NCI-H2196 (cell line): ENCODE results near the gene ZNF367.
"Not testable (repeated sequence)": the region's sequence is repeated elsewhere in the genome, so short reads cannot be mapped to it uniquely, and the experiment has no call there.

ENCODE experiments used
- DNase-seq: peaks from one replicate; lab custom pipeline; 2025; ENCODE audit not compliant: unreplicated experiment; lab: John Stamatoyannopoulos, UW

ZNF367 gene

DNA sequence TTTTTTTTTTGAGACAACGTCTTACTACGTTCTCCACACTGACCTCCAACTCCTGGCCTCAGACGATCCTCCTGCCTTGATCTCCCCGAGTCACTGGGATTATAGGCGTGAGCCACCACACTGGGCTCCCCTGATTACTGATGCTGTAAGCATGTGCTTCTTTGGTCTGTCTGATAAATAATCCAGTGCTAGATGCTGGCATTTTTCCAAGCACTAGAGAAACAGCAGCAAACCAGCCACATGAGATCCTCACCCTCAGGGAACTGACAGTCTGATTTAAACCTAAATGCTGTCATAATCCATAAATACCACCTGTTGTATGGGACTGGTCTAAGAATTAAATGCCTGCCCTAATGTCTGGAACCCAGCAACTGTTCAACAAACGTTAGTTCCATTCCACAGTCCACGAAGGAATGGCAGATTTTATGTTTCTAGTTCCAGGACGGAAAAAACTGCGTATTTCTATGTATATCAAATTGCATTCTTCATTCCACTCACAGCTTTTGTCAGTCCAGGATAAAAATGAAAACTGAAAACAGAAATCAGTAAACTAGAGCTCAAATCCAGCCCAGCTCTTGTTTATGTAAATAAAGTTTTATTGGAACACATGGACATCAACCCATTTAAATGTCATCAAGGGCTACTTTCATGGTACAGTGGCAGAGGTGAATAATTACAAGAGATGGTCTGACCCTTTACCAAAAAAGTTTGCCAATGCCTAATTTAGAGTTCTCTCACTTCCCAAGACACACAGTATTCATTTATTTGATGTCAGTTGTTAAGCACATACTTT, 54.8 kb downstream of the ZNF367 start:
- no peak for DNase-seq

DNA sequence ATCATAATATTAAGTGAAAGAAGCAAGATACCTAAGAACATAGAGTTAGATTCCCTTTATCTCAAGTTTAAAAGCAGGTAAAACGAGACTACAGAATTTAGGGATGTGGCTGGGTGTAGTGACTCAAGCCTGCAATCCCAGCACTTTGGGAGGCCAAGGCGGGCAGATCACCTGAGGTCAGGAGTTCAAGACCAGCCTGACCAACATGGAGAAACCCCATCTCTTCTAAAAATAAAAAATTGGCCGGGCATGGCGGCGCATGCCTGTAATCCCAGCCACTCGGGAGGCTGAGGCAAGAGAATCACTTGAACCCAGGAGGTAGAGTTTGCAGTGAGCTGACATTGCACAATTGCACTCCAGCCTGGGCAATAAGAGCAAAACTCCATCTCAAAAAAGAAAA, 56.1 kb downstream of the ZNF367 start:
- not testable (repeated sequence) for DNase-seq

DNA sequence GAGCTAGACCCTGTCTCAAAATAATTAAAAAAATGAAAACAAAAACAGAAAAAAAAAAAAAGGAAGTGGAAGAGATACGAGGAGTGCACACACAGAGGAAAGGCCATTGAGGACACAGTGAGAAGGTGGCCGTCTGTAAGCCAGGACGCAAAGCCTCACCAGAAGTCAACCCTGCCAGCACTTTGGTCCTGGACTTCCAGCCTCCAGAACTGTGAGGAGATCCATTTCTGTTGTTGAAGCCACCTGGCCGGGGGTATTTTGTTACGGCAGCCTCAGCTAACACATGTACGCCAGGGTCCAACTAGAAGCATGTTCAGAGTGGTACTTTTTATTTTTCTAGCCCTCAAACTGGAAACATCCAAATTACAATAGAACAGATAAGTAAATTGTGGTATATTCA, 56.5 kb downstream of the ZNF367 start:
- no peak for DNase-seq

DNA sequence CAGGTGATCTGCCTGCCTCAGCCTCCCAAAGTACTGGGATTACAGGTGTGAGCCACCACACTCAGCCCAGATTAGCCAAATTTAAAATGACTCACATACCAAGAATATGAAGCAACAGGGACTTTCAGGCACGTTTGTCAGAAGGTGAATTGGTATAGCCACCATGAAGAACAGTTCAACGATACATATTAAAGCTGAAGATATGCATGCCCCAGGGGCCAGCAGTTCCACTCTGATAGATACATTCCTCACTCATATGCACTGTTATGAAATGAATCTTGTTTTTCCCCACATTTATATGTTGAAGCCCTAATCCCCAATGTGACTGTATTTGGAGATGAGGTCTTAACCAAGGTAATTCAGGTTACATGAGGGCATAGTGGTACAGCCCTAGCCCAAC, 57.2 kb downstream of the ZNF367 start:
- no peak for DNase-seq

DNA sequence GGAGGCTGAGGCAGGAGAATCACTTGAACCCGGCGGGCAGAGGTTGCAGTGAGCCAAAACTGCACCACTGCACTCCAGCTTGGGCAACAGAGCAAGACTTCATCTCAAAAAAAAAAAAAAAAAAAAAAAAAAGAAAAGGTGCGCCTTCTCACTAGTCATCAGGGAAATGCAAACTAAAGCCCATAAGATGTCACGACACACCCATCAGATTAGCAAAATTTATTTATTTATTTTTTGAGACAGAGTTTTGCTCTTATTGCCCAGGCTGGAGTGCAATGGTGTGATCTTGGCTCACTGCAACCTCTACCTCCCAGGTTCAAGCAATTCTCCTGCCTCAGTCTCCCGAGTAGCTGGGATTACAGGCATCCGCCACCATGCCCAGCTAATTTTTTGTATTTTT, 57.6 kb downstream of the ZNF367 start:
- not testable (repeated sequence) for DNase-seq

DNA sequence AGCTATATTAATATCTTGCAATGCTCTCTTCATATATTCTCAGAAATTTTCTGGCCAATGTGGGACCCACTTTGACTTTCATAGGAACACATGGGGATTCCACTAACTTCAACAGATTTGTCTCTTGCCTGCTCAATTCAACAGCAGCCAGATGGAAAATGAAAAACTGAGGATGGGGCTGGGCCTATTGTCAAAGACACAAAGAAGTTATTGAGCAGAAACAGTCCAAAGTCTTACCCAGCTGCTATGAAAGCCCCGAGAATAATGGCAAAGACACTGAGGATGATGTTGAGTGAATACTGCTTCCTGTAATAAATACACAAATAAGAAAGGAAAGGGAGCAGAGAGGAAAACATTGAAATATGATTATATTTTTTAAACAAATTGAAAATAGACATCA, 67.3 kb downstream of the ZNF367 start:
- no peak for DNase-seq

DNA sequence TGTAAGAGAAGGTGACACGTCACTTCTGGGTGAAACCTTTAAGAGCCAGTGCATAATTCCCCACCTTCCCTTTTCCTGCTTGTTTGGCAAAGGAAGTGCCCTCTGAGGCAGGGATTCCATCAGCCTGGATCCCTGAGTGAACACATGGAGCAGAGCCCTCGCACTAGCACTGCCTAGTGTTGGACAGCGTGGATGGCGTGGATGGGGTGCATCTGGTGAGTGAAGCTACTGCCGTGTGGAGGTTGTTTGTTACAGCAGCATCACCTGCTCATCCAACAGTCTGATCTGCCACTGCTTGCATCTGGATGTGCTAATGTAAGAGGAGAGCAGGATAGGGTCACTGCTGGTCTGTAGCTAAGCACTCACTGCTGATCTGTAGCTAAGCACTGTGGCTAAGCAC, 69.9 kb downstream of the ZNF367 start:
- DNase-seq, result no peak

DNA sequence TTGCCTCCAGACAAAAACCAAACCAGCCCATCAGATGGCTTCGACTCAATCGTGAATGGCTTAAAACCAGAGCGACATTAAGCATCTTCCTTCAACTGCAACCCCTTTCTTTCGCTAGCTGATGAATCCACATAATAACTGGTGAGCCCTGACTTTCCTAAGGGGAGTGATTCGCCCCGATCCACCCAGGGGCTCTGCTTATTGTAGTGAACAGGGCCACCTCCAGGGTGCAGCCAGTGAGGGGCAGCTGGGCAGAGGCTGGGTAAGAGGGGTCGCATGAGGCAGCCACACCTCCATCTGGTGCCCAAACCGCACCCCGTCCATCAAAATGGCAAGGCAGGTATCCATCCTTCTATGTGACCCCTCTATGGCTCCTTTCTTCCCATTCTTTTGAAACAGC, 72.6 kb downstream of the ZNF367 start:
- DNase-seq, result no peak

DNA sequence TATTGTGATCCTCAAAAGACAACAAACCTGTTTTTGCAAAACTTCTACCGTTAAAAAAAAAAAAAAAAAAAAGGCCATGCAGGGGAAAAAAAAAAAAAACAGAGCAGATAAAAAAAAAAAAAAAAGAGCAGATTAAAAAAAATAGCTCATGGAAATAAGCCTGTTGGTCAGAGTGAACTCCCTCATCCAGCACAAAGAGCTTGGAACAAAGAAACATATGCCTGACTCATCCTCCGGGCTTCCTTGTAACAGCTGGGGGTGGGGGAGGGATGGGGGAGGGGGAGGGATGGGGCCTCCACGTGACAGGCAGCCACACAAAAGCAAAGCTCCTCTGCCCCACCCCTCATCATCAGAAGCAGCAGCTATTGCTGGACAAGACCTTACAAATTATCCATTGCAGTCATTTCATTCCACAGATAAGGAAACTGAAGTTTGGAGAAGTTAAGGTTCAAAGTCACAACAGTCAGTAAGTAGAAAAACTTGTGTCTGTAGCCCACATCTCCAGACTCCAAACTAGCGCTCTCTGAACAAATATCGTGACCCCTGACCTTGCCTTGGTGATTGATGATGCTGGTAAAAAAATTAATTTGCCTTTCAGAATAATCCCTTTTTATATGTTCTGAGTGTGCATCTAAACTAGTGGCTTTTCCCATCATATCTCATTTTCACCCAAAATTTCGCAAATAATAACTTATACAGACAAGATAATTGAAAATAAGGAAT, 73.6 kb downstream of the ZNF367 start:
- DNase-seq, result peak; percentile 25

DNA sequence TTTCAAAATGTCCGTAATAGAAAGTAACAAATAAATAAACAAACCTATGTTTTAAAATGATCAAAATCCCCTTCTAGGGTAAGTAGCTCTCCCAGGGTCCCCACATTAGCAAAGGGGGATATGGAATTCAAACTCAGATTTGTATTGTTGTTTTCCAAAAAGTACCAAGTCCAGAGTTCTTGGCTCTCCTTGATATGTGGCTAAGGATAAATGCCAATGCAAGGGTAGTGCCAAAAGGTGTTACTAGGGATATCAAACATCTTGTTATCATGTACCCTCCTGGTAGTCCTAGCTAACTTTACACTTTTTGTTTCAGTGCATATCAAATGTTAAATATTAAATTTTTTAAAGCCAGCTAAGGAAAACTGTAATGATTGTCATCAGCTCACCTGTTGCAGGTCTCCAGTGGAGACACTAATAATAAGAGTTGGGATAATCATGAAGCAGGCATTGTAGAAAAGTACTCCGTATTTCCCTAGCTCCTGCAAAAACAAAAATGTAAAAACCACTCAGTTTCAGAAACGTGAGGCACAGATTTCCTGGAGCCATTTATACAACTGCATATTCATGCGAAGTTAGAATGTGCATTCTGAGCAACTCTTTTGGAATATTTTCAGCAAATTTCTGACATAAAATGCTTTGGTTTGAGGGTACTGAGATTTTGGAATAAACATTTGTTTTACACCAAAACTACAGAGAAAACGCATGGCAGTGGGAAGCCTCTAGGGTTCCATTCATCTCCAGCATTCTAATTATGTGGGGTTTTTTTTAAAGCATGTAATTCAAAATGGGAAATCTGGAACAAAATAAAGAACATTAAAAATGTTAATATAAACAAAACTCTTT, 74.4 kb downstream of the ZNF367 start:
- no peak for DNase-seq

DNA sequence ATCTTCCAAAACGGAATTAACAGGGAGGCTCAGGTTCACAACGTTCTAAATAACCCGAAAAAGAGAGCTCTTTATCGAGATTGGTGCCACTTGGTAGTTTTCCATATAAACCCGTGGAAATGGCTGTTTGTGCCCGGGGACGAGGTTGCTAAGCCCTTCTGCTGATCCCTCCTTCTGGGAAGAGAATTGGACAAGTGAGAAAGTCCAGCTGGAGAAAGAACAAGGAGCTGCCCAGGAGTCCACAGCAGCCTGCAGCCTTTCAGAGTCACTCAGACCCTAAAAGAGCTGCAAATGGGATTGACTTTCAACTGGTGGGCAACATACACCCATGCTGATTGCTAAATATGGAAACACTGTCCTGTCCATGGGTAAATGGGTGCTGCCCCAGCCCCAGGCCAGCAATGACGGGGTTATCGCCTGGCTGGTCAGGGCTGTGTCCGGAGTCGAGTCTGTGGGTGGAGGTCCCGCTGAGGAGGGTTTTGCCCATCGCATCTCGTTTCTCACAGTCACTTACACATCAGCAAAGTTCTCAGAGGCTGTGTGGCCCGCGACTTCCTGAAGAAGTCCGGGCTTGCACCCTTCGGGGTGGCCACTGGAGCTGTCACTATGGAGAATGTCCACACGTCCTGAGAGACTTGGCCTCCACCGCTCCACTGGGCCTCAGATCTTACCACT, 75.5 kb downstream of the ZNF367 start:
- DNase-seq, result no peak

DNA sequence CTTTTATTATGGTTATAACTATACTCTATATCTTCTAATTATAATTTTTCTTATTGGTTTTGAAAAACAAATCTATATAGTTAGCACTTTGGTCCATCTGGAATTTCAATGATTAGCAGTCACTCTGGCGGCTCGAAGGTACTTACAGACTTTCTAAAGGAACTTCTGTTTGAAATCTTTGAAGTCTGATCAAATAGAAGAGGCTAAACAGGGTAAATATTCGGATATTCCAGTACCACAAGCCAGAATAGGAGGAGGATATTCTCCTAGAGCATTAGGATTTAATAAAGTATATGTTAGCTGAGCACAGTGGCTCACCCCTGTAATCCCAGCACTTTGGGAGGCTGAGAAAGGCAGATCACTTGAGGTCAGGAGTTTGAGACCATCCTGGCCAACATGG, 77.5 kb downstream of the ZNF367 start:
- DNase-seq, result no peak

DNA sequence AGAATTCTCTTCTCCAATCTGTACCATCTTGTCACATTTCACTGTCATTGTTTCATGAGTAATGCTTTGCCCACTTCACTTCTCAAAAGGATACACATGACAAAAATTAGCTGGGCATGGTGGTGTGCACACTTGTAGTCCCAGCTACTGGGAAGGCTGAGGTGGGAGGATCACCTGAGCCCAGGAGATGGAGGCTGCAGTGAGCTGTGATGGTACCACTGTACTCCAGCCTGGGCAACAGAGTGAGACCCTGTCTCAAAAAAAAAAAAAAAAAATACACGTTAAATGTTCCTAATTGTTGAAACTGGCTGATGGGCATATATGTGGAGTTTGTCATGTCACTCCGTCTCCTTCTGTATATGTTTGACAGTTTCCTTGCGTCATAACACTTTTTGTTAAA, 79.9 kb downstream of the ZNF367 start:
- DNase-seq, result no peak
